ENCODE results near the gene ASAP3. TPM values are rescaled to one million over a fixed set of nuclear protein-coding genes. Genes with fewer than 3 reads are reported as not detected.

ASAP3 gene
- total and polyA plus RNA-seq, 9 of the 15 experiments (the other 6 are each of a cell fraction or from before 2014, with no cell fraction given): 1.7 to 31.2 (median 17.4) TPM

DNA sequence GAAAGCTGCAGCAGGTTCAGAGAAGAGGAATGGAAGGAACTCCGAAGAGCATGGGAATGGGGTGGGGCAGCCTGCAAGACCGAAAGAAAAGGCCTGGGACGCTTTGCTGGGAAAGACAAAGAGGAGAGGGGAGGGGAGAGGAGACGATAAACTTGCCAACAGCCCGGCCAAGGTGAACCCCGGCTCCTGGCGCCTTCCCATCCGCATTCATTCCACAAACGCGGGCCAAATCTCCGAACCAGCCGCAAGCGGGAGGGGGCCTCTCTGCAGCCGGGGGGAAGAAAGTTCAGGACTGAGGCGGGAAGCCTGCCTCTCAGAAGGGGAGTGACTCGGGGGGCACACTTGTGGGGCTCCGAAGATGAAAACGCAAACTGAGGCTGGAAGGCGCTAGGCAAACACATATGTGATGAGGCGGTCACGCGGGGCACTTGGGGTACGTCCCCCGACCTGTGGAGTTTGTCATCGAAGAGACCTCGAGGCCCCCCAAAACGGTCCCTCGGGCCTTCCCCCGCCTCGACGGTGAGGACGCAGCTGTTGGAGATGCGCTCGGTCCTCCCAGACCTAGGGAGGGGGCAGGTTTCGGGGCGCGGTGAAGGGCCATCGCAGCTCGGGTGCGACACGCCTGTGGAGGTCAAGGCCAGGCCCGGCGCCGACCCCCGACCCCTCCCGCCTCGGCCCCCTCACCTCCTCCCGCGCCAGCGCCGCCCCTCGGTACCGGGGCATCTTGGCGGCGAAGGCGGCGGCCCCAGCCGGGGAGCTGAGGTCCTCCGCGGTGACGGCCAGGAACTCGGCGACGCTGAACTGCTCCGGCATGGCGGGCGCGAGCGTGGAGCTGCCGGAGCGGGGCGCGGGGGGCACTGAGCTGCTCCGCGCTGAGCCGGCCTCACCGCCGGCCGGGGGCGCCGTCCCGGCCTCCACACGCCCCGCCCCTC lies at the start of gene ASAP3 (continued):
- TF ChIP-seq, protein P1, sequence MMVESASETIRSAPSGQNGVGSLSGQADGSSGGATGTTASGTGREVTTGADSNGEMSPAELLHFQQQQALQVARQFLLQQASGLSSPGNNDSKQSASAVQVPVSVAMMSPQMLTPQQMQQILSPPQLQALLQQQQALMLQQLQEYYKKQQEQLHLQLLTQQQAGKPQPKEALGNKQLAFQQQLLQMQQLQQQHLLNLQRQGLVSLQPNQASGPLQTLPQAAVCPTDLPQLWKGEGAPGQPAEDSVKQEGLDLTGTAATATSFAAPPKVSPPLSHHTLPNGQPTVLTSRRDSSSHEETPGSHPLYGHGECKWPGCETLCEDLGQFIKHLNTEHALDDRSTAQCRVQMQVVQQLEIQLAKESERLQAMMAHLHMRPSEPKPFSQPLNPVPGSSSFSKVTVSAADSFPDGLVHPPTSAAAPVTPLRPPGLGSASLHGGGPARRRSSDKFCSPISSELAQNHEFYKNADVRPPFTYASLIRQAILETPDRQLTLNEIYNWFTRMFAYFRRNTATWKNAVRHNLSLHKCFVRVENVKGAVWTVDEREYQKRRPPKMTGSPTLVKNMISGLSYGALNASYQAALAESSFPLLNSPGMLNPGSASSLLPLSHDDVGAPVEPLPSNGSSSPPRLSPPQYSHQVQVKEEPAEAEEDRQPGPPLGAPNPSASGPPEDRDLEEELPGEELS (CRISPR knock-in tag; IDR thresholded peaks at IDR 0.05; ENCODE audit: borderline replicate concordance): no peak
- TF ChIP-seq, protein P2, sequence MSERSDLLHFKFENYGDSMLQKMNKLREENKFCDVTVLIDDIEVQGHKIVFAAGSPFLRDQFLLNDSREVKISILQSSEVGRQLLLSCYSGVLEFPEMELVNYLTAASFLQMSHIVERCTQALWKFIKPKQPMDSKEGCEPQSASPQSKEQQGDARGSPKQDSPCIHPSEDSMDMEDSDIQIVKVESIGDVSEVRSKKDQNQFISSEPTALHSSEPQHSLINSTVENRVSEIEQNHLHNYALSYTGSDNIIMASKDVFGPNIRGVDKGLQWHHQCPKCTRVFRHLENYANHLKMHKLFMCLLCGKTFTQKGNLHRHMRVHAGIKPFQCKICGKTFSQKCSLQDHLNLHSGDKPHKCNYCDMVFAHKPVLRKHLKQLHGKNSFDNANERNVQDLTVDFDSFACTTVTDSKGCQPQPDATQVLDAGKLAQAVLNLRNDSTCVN (CRISPR knock-in tag; IDR thresholded peaks at IDR 0.05): no peak

DNA sequence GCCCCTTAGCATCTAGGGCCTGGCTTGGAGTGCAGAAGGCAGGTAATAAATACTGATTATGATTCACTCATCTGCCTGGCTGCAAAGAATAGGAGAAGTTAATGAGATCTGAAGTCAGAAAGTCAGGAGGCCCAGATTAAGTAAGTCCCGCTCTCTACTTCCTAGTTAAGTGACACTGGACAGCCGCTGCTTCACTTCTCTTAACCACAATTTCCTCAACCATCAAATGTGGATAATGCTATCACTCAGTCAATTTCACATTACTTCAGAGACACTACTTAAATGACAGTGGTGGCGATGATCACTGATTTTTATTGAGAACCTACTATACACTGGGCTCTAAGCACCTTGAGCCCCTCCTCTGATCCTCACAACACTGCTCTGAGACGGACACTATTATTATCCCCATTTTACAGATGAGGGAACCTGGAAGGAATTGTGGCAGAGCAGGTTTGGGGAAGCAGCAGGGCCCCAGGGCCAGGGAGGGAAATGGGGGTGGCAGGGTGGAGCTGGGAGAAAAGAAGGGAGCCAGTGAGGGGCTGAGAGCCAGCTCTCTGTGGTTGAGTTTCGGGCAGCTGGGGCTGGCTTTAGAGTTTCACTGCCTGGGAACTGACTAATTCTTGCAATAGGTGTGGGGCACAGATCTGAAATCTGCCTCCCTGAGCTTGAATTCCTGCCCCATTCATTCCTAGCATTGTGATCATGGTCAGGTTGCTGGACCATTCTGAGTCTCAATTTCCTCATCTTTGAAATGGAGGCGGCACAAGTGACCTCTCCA lies 49.5 kb upstream of the ASAP3 start:
- WGBS (ENCODE audit: insufficient coverage, low coverage, missing lambda C conversion rate): 72% methylated on average over 6 of the region's 6 CpGs
- Histone ChIP-seq H3K9ac (ENCODE audit: insufficient read depth in 1 of 2, low read depth in 2 of 2, low read length in 2 of 2) (no peak overlapping the region), H3K4me2 (ENCODE audit: insufficient read depth, low read length) (no peak overlapping the region), H2AFZ (ENCODE audit: low read depth, low read length) (peak overlapping the region; percentile 10; the same call in 1 of the 2 replicates), H3K27me3 (ENCODE audit: control insufficient read depth in 2 of 2, insufficient read depth in 2 of 2, low read length in 2 of 2) (no peaks in the 10 kb centered on the region), H3K4me3 (no peak overlapping the region), H3K79me2 (ENCODE audit: control insufficient read depth, insufficient read depth, low read length) (peaks cover 26% of the 10 kb centered on the region), H4K20me1 (replicated peaks; ENCODE audit: control insufficient read depth, insufficient read depth, low read length) (peaks cover 1% of the 10 kb centered on the region; the same call in 1 of the 2 replicates), H3K36me3 (ENCODE audit: control insufficient read depth, insufficient read depth, low read length) (no peaks in the 10 kb centered on the region), H3K4me1 (replicated peaks in 1 of 2; ENCODE audit: control insufficient read depth in 2 of 2, insufficient read depth in 2 of 2, low read length in 2 of 2) (peaks cover 29 to 30% of the 10 kb centered on the region in 2 experiments), H3K9me3 (replicated peaks; ENCODE audit: control insufficient read depth, insufficient read depth, low read depth, low read length) (no peaks in the 10 kb centered on the region), H3K27ac (ENCODE audit: extremely low read depth, low read depth, low read length) (no peak overlapping the region), H3K9me1 (ENCODE audit: control insufficient read depth, insufficient read depth, low read length) (peaks cover 2% of the 10 kb centered on the region)
- intact Hi-C loops (cut with micrococcal nuclease) (loop anchor here (10.0 kb wide), 4 partner anchors 109 to 559 kb away; partner anchors contain the start of genes HNRNPR, HTR1D, LACTBL1 and TCEA3), in situ Hi-C loops (cut with MboI) (loop anchor here (5.0 to 10.0 kb wide), 3 partner anchors 36 to 559 kb away; partner anchors contain the start of genes HTR1D and LACTBL1)
- DNase-seq (ENCODE audit: extremely low read depth in 1 of 4, low spot score in 3 of 4): no peak
- TF ChIP-seq, protein P3, sequence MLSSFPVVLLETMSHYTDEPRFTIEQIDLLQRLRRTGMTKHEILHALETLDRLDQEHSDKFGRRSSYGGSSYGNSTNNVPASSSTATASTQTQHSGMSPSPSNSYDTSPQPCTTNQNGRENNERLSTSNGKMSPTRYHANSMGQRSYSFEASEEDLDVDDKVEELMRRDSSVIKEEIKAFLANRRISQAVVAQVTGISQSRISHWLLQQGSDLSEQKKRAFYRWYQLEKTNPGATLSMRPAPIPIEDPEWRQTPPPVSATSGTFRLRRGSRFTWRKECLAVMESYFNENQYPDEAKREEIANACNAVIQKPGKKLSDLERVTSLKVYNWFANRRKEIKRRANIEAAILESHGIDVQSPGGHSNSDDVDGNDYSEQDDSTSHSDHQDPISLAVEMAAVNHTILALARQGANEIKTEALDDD (IDR thresholded peaks at IDR 0.05): peak; percentile 73
- TF ChIP-seq, protein P4, sequence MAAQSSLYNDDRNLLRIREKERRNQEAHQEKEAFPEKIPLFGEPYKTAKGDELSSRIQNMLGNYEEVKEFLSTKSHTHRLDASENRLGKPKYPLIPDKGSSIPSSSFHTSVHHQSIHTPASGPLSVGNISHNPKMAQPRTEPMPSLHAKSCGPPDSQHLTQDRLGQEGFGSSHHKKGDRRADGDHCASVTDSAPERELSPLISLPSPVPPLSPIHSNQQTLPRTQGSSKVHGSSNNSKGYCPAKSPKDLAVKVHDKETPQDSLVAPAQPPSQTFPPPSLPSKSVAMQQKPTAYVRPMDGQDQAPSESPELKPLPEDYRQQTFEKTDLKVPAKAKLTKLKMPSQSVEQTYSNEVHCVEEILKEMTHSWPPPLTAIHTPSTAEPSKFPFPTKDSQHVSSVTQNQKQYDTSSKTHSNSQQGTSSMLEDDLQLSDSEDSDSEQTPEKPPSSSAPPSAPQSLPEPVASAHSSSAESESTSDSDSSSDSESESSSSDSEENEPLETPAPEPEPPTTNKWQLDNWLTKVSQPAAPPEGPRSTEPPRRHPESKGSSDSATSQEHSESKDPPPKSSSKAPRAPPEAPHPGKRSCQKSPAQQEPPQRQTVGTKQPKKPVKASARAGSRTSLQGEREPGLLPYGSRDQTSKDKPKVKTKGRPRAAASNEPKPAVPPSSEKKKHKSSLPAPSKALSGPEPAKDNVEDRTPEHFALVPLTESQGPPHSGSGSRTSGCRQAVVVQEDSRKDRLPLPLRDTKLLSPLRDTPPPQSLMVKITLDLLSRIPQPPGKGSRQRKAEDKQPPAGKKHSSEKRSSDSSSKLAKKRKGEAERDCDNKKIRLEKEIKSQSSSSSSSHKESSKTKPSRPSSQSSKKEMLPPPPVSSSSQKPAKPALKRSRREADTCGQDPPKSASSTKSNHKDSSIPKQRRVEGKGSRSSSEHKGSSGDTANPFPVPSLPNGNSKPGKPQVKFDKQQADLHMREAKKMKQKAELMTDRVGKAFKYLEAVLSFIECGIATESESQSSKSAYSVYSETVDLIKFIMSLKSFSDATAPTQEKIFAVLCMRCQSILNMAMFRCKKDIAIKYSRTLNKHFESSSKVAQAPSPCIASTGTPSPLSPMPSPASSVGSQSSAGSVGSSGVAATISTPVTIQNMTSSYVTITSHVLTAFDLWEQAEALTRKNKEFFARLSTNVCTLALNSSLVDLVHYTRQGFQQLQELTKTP (IDR thresholded peaks at IDR 0.05; ENCODE audit: low read depth in 1 of 2, partially characterized antibody in 2 of 2): no peak
- no peak for TF ChIP-seq NUFIP1 (IDR thresholded peaks at IDR 0.05; ENCODE audit: partially characterized antibody)
- POLR2A ChIA-PET: interaction anchor here (0.6 to 1.0 kb wide), 4 partner anchors 13 to 195 kb away, joined by 3 to 4 read pairs (median 4); no protein-coding TSS in a partner anchor
- no peak for ATAC-seq
- no peak for FAIRE-seq
- no TSS peak for BruUV-seq (replicated peaks)
- CTCF ChIA-PET (ENCODE audit: low intra/inter-chr PET ratio): no interaction called here
